HG02884 (cell line): Measurements from ENCODE around the gene ARL15.
"Not testable (repeated sequence)": the region's sequence is repeated elsewhere in the genome, so short reads cannot be mapped to it uniquely, and the experiment has no call there.

Experiments
- ATAC-seq: cut with Tn5 transposase; IDR thresholded peaks from one replicate; pipeline ENCODE4 v1.9.1; 2021; ENCODE audit warnings: mild to moderate bottlenecking, moderate library complexity; ENCODE audit not compliant: unreplicated experiment

Gene ARL15

DNA sequence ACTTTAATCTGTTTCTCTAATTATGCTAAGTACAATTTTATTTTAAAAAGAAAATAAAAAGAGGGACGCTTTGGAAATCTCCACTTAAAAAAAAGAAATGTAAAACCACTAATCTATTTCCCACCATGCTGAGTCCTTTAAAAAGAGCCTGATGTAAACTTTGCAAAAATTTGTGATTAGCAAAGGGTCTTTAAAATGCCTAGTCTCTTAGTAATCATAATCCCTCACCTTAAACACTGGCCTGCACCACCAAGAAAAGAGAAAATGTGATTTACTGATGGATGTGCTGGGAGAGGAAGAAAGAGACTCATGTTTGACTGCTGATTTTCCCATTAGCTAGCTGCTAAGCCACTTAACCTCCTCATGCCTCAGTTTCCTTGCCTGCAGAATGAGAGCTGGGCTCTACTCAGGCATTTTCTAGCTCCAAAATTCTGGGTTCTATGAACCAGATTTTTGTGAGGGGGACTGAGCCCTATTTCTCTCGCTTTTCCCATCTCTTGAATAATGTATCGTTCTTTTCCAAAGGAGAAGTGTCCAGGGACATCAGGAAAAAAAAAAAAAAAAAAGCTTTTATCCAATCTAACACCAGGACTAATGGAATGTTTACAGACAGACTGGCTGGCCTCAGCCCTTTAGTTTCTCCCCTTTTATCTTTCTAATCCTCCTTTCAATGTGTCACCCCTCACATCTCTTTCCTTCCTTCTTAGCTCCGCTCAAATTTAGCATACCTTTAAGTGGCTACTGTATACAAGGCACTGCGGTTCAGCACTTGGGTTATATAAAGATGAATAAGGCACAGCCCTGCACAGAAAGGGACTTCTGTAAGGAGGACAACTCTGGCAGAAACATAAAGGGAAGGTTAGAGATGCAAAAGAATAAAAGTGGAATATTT, 312.4 kb downstream of the ARL15 start:
- no peak for ATAC-seq

GRCh38 chr5:53996008-53996407, 314.4 kb downstream of the ARL15 start:
- no peak for ATAC-seq

DNA sequence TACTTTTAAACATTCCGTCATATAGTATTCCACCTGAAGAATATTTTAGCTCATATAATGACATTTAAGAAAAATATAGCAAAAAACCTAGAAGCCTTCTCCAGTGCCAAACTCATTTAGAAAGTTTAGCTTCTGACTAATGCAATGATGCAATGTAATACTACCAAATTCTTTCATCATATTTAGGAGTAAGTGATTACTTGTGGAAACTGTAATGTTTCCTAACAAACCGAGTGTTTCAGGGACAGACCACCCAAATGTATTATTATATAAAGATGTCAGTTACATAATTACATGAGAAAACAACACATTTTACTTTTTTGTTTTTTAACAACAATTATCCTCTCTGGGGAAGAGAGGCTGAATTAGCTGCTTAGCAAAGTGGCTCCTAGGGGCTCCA, 316.2 kb downstream of the ARL15 start:
- no peak for ATAC-seq

DNA sequence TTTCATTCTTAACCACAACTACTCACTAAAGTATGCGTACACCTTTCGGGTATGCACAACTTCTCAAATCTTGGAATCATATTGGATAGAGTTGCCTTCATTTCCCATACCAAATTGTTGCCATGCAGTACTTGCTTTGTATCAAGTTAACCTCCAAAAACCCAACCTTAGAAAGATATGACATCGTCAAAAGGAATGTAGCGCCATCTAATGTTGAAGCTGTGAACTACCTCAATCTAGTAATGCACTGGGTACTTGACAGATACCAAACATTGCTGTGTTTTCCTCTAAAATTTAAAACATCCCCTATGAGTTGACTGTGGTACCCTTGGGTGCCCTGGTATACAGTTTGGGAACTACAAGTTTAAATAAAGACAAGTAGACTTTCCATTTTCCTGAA, 318.4 kb downstream of the ARL15 start:
- no peak for ATAC-seq

- ATAC-seq: no peak
Observed at GRCh38 chr5:53987101-53987500, 323.3 kb downstream of the ARL15 start.

DNA sequence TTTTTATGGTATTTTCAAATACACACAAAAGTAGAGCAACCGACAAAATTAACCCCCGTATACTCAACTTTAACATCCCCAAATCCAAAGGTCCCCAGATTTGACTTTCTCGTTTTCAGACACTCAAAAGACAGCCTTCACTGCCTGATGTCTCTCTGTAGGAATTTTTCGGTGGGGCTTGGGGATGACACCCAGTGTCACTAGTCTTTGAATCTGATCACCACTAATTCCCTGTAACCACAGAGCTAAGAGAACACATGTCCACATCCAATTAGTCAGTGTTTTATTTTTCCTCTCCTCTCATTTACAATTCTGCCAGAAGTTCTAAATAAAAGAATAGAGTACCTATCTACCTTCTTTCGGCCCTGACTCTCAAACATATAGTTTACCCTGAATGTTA, 324.6 kb downstream of the ARL15 start:
- ATAC-seq: no peak

DNA sequence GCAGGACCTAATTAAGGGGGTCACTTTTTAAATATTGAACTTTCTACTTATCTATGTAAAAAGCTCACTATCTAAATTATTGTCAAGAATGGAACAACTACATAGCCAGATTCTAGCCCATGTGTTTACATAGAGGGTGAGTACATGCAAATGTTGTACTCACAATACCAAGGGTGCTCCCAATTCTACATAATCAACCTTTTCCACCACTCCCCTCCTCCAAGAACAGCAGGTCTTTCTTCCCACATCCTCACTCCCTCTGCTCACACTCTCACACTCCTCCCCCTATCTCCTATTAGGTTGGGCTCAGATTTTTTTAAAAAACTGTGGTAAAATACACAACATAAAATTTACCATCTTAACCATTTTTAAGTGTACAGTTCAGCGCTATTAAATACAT, 325.4 kb downstream of the ARL15 start:
- no peak for ATAC-seq

DNA sequence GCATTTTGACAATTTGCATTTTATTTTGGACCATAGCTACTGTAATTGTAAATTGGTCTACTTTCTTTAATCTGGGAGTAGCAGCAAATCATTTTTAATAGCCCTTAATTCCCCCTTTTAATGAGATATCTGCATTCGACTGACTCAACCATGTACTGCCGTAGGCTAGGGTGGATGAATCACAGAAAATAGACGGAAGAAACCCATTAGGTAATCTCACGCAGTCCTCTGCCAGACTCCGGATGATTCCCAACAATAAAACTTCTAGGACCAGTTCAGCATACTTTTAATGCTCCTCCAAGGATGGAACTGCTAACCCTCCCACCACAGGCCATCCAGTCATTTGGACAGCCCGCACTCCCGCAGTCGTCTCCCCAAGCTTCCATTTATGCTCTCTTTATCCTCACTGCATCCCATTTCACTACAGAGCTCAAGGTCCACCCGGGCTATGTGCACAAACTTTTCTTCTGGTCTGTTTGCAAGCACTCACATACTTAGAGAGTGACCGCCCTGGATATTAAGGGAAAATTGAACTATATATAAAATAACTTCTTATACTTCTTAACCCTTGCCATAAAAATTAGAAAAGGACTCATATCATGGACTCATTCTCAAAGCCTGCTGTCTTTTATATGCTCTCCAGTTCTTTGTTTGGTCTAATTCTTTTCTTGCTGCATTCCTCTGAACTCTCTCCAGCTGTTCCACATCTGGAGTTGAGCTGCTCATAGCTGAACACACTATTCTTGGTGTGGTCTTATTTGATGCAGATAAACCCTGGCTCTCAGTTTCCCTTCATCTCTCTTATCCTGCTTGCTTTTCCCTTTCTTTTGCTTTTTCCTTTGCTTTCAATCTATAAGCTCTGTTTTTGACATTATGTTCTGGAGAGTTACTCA, 326.6 kb downstream of the ARL15 start:
- no peak for ATAC-seq

DNA sequence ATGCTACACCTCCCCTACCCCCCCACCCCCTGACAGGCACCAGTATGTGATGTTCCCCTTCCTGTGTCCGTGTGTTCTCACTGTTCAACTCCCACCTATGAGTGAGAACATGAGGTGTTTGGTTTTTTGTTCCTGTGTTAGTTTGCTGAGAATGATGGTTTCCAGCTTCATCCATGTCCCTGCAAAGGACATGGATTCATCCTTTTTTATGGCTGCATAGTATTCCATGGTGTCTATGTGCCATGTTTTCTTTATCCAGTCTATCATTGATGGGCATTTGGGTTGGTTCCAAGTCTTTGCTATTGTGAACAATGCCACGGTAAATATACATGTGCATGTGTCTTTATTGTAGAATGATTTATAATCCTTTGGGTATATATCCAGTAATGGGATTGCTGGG, 328.1 kb downstream of the ARL15 start:
- not testable (repeated sequence) for ATAC-seq

GRCh38 chr5:53980061-53980460, 330.3 kb downstream of the ARL15 start:
- no peak for ATAC-seq

GRCh38 chr5:53974021-53974420, 336.4 kb downstream of the ARL15 start:
- no peak for ATAC-seq

GRCh38 chr5:53972314-53972713, 338.1 kb downstream of the ARL15 start:
- no peak for ATAC-seq

DNA sequence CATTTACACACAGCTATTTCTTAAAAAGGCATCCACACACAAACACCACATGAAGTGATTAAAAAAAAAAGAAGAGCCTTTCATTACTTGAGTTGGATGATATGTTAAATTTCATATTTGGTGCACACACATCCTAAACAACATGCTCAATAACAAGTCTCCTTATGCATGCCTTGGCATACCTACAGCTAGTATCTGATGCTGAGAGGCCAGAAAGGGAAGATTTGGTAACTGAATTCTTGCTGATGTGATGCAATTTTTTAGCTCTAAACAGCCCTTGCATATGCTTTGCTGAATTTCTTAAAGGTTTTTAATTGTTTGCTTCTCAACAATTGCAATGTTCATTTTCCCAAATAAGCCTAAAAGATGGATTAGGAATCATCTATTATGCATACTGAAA, 338.8 kb downstream of the ARL15 start:
- ATAC-seq: no peak

GRCh38 chr5:53971131-53971530, 339.2 kb downstream of the ARL15 start:
- ATAC-seq: no peak

GRCh38 chr5:53970475-53970874, 339.9 kb downstream of the ARL15 start:
- ATAC-seq: no peak

- ATAC-seq: no peak
Observed at GRCh38 chr5:53969176-53969730, 341.1 kb downstream of the ARL15 start.

- ATAC-seq: no peak
Observed at GRCh38 chr5:53965459-53965858, 344.9 kb downstream of the ARL15 start.

DNA sequence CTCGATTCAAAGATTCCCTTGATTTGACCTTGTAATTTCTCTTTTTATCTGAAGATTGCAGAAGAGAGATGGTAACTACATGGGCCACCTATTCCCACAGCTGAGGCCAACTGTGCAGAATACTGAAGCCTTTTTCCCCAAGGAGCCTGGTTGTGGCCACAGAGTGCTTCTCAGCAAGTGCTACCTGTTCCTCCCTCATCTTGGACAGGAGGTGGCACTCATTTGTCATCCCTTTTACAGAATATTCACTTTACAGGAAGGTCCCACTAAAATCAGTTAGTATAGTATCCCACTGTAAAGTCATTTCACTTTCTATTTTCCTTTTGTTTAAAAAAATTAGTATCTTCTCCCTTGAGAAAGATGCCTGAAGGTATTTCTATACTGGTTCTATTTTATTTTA, 346.4 kb downstream of the ARL15 start:
- no peak for ATAC-seq

DNA sequence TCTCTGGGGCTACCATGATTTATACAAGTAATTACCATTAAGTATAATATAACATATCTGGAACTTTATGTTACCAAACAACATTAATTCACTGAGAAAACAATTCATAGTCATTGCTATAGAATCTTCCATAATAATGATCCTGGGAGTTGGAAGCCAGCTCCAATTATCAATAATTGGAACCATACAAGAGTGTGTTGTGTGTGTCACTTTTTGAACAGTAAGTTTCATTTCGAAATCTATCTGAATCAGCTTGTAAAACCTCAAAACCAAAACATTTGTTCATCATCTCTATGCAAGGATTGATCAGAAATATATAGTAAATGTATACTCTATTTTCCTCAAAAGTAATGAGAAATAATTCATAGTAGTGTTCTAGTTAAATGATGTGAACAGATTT, 348.1 kb downstream of the ARL15 start:
- no peak for ATAC-seq

DNA sequence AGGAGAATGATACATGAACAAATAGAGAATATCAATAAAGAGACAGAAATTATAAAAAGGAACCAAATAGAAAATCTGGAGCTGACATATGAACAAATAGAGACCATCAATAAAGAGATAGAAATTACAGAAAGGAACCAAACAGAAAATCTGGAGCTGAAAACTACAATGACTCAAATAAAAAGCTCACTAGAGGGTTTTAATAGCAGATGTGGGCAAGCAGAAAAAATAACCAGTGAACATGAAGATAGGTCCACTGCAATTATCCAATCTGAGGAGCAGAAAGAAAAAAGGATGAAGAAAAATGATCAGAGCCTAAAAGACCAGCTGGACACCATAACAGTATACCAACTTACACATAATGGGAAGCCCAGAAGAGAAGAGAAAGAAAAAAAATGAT, 353.7 kb downstream of the ARL15 start:
- no peak for ATAC-seq

GRCh38 chr5:53956196-53956595, 354.2 kb downstream of the ARL15 start:
- ATAC-seq: no peak

DNA sequence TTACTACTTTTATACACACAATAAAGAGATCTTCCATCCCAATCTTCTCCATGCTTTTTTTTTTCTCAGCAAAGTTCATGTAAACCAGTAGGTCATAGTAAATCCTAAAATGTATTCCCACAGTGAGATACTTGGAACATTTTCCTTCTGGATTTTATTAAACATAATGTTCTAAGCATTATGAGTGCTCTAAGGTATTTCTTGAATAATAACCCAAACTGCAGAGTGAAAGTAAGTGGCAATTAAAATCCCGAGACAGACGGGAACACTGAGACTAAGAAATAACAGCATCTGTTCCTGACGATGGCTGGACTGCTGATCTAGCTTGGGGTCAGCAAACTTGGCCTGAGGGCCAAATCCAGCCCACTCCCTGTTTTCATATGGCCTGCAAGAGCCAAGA, 359.8 kb downstream of the ARL15 start:
- ATAC-seq: no peak
